ENCODE measurements around the gene SLF2. TPM values are rescaled to one million over a fixed set of nuclear protein-coding genes. Genes with fewer than 3 reads are reported as not detected.

The SLF2 gene
- total RNA-seq, 1 experiment from 2014 or later = 23.1 TPM

DNA sequence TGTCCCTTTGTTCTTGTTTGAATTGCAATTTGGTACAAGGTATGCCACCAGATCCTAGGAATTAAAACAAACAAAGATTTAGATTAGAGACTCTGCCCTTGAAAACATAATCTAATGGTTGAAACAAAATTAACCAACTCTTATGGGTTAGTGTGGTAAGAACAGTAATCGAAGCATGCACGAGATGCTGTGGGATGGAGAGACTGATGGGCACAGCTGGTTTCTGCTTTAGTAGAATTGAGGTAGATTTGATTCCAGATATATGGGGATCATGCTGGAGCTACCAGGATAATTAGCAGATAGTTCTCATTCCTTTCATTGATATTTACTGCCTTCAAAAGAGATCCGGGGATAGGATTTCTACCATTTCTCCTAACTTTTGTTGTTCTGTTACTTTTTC, 36.2 kb downstream of the SLF2 start:
- Histone ChIP-seq H2AK5ac (ENCODE audit: insufficient read length, low read length) (no peak overlapping the region), H3K23me2 (ENCODE audit: insufficient read length, low read depth, low read length, poor library complexity, severe bottlenecking) (no peaks in the 10 kb centered on the region), H3K79me1 (ENCODE audit: insufficient read depth, low read depth, low read length, poor library complexity, severe bottlenecking) (no peaks in the 10 kb centered on the region), H3K14ac (ENCODE audit: insufficient read depth, low read length) (no peak overlapping the region), H3K27me3 (ENCODE audit: insufficient read depth, low read length) (no peaks in the 10 kb centered on the region), H2BK20ac (ENCODE audit: low read depth, low read length, poor library complexity, severe bottlenecking) (no peak overlapping the region), H2BK120ac (ENCODE audit: low read depth, low read length, poor library complexity, severe bottlenecking) (no peak overlapping the region), H2AFZ (ENCODE audit: low read length) (no peak overlapping the region), H4K91ac (ENCODE audit: insufficient read length, low read depth, low read length) (no peak overlapping the region), H3K9ac (ENCODE audit: extremely low read depth, insufficient read length, low read length) (no peak overlapping the region), H4K5ac (ENCODE audit: insufficient read length, low read depth, low read length) (no peak overlapping the region), H3K79me2 (ENCODE audit: insufficient read depth, low read length) (no peaks in the 10 kb centered on the region), H3K4me2 (ENCODE audit: insufficient read depth, insufficient read length, low read length) (no peak overlapping the region), H4K20me1 (ENCODE audit: control insufficient read depth, insufficient read depth, insufficient read length) (no peaks in the 10 kb centered on the region), H3T11ph (ENCODE audit: low read length) (no peak overlapping the region), H2BK12ac (ENCODE audit: insufficient read length, low read depth, low read length) (no peak overlapping the region), H3K27ac (ENCODE audit: insufficient read length, low read depth, low read length) (no peak overlapping the region), H2BK15ac (ENCODE audit: low read depth, low read length) (no peak overlapping the region), H3K4ac (ENCODE audit: low read depth, low read length) (no peak overlapping the region), H3K56ac (ENCODE audit: insufficient read length, low read depth, low read length) (no peak overlapping the region), H3K4me1 (ENCODE audit: insufficient read depth, low read length) (no peaks in the 10 kb centered on the region), H3K23ac (ENCODE audit: insufficient read length, low read depth, low read length) (no peak overlapping the region), H4K8ac (replicated peaks; ENCODE audit: insufficient read length, low read depth, low read length) (no peak overlapping the region), H3K18ac (ENCODE audit: insufficient read length, low read depth, low read length) (no peak overlapping the region), H3K9me3 (ENCODE audit: control insufficient read depth, low read depth, low read length) (no peaks in the 10 kb centered on the region), H2BK5ac (ENCODE audit: insufficient read length, low read length) (no peak overlapping the region)
- H3K27me3 Mint-ChIP-seq (ENCODE audit: low read depth) = no peaks in the 10 kb centered on the region
- WGBS (ENCODE audit: extremely low coverage, insufficient read length, low lambda C conversion rate) = no CpG with 5 or more reads among the region's 3 CpGs
- H3K4me1 Mint-ChIP-seq = no peaks in the 10 kb centered on the region
- no peaks in the 10 kb centered on the region for H3K9me3 Mint-ChIP-seq
- DNase-seq = no peak
- peak overlapping the region in 1 of 3 experiments; percentile 68; a peak in 2 of 7 replicates for H3K27ac Mint-ChIP-seq
- H3K4me3 Mint-ChIP-seq = no peak overlapping the region
- peaks cover 13 to 65% (median 30%) of the 10 kb centered on the region in 3 experiments; a peak in 6 of 7 replicates for H3K36me3 Mint-ChIP-seq (ENCODE audit: insufficient read depth in 1 of 3, low read depth in 3 of 3)
- no peak for TF ChIP-seq CTCF (conservative IDR thresholded peaks at IDR 0.05)

Data from H9 (cell line).